Activated naive CD8-positive, alpha-beta T cell treated with anti-CD3 and anti-CD28 coated beads, Interleukin-2, amount 10 ng/mL, durations not matched to agents 7 days and 5 days (primary cell): ENCODE results near the gene RGCC. TPM values are rescaled to one million over a fixed set of nuclear protein-coding genes. Genes with fewer than 3 reads are reported as not detected.
"Not testable (repeated sequence)": the region's sequence is repeated elsewhere in the genome, so short reads cannot be mapped to it uniquely, and the experiment has no call there.

Experiments
- ATAC-seq: fragments of 150-1000 bp; cut with Tn5 transposase; one replicate; pipeline ENCODE4 v1.10.0; 2021; ENCODE audit warnings: low read depth, moderate library complexity
- POLR2A ChIA-PET: fragments of 350-600 bp; sonication (Branson Sonifier 250); formaldehyde crosslinking; loops from one replicate; lab custom pipeline; 2021; ENCODE audit warnings: antibody characterized with exemption; lab: Charles Lee
- DNase-seq: peaks from one replicate; pipeline ENCODE4 v3.0.0; 2021
- H3K27ac Mint-ChIP-seq: one replicate; pipeline ENCODE4 v1.8.0; 2022; ENCODE audit warnings: mild to moderate bottlenecking, mixed read lengths
- H3K27me3 Mint-ChIP-seq: one replicate; pipeline ENCODE4 v1.8.0; 2022; ENCODE audit warnings: mild to moderate bottlenecking, moderate library complexity, mixed read lengths
- H3K36me3 Mint-ChIP-seq: one replicate; pipeline ENCODE4 v1.8.0; 2021; ENCODE audit warnings: mild to moderate bottlenecking, mixed read lengths
- H3K4me1 Mint-ChIP-seq: one replicate; pipeline ENCODE4 v1.8.0; 2021; ENCODE audit warnings: mixed read lengths
- H3K4me3 Mint-ChIP-seq: one replicate; pipeline ENCODE4 v1.8.0; 2022; ENCODE audit warnings: mild to moderate bottlenecking, moderate library complexity, mixed read lengths
- H3K9me3 Mint-ChIP-seq: one replicate; pipeline ENCODE4 v1.8.0; 2021; ENCODE audit warnings: mixed read lengths
- total RNA-seq, 2 experiments: library from RNA; stranded (reverse); gene quantifications; one replicate each; pipeline ENCODE4 v1.2.3, GENCODE V29; 2021

The RGCC gene, protein sequence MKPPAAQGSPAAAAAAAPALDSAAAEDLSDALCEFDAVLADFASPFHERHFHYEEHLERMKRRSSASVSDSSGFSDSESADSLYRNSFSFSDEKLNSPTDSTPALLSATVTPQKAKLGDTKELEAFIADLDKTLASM
- total RNA-seq, result 10 to 100 TPM; 38.7 to 45.3 TPM

DNA sequence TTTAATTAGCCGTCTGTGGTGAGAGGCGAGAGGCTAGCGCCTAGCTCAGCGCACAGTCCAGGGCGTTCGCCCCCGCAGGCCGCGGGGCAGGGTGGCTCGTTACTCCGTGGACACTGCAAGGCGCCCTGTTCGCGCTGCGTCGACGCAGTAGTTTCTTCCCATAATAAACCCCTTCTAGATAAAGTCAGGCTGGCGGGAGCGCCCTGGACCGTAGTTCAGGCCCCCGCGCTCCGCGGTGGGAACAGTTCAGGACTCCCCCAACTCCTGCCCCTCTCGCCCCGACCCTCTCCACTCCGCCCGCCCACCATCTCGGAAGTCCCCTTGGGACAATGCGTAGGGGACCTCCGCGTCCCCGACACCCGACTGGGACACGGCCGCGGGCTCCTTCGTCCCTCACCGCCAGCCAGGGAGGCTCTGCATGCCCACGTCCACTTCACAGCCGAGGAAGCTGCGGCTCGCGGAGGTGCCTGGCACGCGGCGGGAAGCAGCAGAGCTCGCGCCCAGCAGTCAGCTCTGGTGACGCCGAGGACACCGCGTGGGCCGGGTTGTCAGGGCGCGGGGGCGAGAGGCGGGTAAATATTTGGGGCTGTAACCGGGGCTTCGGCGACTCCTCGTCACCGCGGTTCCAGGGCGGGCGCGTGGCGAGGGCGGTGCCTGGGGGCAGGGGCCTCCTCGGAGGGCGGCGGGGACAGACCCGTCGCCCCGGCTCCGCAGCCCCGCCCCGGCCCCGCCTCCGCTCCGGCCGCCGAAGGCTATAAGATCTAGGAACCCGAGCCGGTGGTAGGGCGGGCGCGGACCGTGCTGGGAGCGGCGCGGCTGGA is at the start of gene RGCC:
RGCC (plus strand) TSS at position 783 of the 821 bp plus-strand sequence. CDS start 158 bp downstream, outside the sequence.
- H3K4me3 Mint-ChIP-seq, result peak within 1 kb of the TSS; percentile 89
- peak; percentile 81 for DNase-seq
- no peaks in the 10 kb centered on the region for H3K9me3 Mint-ChIP-seq
- peak; percentile 57 for ATAC-seq
- H3K27ac Mint-ChIP-seq, result peak within 1 kb of the TSS; percentile 30
- peaks cover 5% of the 10 kb centered on the region for H3K36me3 Mint-ChIP-seq
- POLR2A ChIA-PET, result interaction anchor here (0.9 to 1.0 kb wide), 2 partner anchors 100 to 195 kb away, joined by 3 read pairs; no protein-coding TSS in a partner anchor
- peaks cover 36% of the 10 kb centered on the region for H3K4me1 Mint-ChIP-seq
- H3K27me3 Mint-ChIP-seq, result peaks cover 19% of the 10 kb centered on the region

DNA sequence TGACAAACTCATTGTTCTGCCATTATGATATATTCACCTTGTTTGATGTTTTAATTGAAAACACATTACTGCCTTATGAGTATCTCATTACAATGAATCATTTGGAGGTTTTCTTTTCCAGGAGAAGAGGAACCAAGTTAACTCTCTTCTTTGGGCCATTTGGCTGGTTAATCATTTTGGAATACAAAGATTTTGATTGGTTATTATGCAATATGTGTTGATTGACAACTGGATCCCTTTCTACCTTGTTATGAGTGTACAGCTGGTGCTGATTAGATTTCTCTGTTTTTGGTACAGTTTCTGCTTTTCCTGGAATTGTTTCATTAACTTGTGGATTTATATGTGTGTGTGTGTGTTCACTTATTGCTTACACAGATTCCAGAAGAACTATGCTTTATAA is 49.2 kb upstream of the RGCC start:
- Mint-ChIP-seq H3K4me1 (no peaks in the 10 kb centered on the region), H3K9me3 (no peaks in the 10 kb centered on the region), H3K27me3 (no peaks in the 10 kb centered on the region), H3K27ac (no peak overlapping the region), H3K36me3 (no peaks in the 10 kb centered on the region), H3K4me3 (no peak overlapping the region)
- ATAC-seq, result no peak
- DNase-seq, result no peak
- POLR2A ChIA-PET, result no interaction called here

DNA sequence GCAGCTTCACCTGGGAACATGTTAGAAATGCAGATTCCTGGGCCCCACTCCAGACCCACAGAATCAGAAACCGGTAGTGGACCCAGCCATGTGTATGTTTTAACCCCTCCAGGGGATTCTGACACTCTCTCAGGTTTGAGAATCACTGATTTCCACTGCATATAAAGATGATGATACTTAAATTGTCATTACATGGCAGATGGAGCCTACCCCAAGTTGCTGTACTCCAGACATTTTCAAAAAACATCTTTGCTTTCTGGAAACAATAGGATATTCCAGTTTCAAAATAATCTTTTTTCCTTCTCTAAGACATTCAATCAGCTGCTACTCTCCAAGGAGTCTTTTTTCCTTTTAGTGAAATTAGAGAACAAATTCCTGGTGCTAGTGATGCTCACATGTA is 48.6 kb upstream of the RGCC start:
- no peak overlapping the region for H3K27ac Mint-ChIP-seq
- no peak overlapping the region for H3K4me3 Mint-ChIP-seq
- no peaks in the 10 kb centered on the region for H3K36me3 Mint-ChIP-seq
- DNase-seq, result no peak
- H3K9me3 Mint-ChIP-seq, result no peaks in the 10 kb centered on the region
- no peaks in the 10 kb centered on the region for H3K27me3 Mint-ChIP-seq
- no peaks in the 10 kb centered on the region for H3K4me1 Mint-ChIP-seq
- POLR2A ChIA-PET, result no interaction called here
- no peak for ATAC-seq

DNA sequence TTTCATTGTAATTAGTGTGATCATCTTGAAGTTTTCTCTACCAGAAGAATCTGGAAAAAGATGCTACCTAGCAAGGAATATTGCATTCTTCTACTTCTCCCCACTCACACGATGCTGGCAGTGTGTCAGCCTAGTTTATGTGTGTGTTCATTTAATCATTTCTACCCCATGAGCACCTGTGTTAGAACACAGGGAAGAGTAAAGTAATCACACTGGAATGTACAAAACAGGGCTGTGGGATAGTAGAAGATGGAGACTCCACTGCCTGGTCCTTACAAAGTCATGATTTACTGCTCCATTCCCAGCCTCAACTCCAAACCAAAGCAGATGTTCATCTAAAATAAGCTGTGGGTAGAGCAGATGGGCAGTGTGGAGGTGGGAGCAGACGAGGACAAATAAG is 47.7 kb upstream of the RGCC start:
- Mint-ChIP-seq H3K9me3 (no peaks in the 10 kb centered on the region), H3K4me1 (no peaks in the 10 kb centered on the region), H3K27ac (no peak overlapping the region), H3K27me3 (no peaks in the 10 kb centered on the region), H3K36me3 (no peaks in the 10 kb centered on the region), H3K4me3 (no peak overlapping the region)
- POLR2A ChIA-PET, result no interaction called here
- DNase-seq (no peak), ATAC-seq (no peak)

DNA sequence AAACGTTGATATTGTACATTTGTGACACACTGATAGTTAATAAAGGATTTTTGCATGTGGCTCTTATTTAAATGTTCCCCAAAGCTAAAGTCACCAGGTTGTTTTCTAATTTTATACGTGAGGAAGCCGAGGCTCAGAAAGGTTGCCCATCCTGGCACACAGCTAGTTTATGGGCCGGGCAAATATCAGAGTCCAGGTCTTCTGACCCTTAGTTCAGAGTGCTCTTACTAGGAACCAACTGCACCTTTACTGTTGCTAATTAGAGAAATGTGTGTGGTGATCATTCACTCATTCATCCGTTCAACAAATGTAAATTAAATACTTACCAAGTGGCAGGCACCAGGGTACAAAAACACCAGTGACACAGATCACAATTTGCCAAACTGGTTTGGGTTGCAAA is 46.3 kb upstream of the RGCC start:
- Mint-ChIP-seq H3K4me1 (no peaks in the 10 kb centered on the region), H3K27ac (no peak overlapping the region), H3K4me3 (no peak overlapping the region), H3K9me3 (no peaks in the 10 kb centered on the region), H3K36me3 (no peaks in the 10 kb centered on the region), H3K27me3 (no peaks in the 10 kb centered on the region)
- DNase-seq, result no peak
- POLR2A ChIA-PET, result no interaction called here
- no peak for ATAC-seq

DNA sequence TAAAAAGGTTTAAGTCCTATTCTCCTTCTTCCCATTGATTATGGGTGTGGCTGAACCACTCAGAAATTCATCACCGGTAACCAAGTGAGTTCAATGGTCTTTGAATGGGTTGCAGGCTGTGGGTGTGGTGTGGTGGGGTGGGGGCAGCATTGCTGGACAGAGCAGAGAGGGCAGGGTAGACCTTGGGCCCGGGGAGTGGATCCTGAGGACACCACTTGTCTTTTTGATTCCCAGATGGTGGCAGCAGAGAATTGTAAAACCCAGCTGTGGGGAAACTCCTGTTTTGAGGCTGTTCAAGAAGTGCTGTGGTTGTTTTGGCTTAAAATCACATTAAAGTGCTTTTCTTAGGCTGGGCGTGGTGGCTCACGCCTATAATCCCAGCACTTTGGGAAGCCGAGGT is 45.8 kb upstream of the RGCC start:
- no peaks in the 10 kb centered on the region for H3K36me3 Mint-ChIP-seq
- H3K27ac Mint-ChIP-seq, result no peak overlapping the region
- DNase-seq, result no peak
- H3K4me1 Mint-ChIP-seq, result no peaks in the 10 kb centered on the region
- ATAC-seq, result no peak
- H3K27me3 Mint-ChIP-seq, result no peaks in the 10 kb centered on the region
- no peaks in the 10 kb centered on the region for H3K9me3 Mint-ChIP-seq
- H3K4me3 Mint-ChIP-seq, result no peak overlapping the region
- POLR2A ChIA-PET, result no interaction called here

DNA sequence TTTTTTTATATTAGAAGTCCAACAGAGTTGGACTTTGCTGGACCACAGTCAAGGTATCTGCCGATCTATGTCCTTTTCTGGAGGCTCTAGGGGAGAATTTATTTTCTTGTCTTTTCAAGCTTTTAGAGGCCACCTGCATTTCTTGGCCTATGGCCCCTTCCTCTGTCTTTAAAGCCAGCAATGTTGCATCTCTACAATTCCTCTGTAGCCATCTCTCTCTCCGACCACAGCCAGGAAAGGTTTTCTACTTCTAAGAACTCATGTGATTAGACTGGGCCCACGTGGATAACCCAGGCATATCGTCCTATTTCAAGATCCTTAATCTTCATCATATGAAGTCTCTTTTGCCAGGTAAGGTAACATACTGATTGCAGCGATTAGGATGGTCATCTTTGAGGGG is 43.5 kb upstream of the RGCC start:
- no peak overlapping the region for H3K27ac Mint-ChIP-seq
- no peaks in the 10 kb centered on the region for H3K36me3 Mint-ChIP-seq
- no peaks in the 10 kb centered on the region for H3K27me3 Mint-ChIP-seq
- no peak overlapping the region for H3K4me3 Mint-ChIP-seq
- DNase-seq (no peak), ATAC-seq (no peak)
- H3K4me1 Mint-ChIP-seq, result no peaks in the 10 kb centered on the region
- H3K9me3 Mint-ChIP-seq, result no peaks in the 10 kb centered on the region
- POLR2A ChIA-PET, result no interaction called here

DNA sequence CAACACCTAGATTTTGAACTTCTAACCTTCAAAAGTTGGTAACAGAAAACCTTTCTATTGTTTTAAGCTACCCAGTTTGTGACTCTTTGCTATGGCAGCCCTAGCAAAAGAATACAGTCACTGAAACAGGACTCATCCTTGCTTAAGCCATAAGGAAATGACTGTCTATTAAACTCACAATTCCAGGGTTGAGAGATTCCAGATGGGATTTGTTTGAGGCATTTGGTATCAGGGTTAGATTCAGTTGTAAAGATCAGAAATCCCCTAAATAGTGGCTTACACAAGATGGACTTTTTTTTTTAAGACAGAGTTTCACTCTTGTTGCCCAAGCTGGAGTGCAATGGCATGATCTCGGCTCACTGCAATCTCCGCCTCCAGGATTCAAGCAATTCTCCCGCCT is 41.1 kb upstream of the RGCC start:
- no peaks in the 10 kb centered on the region for H3K36me3 Mint-ChIP-seq
- POLR2A ChIA-PET, result no interaction called here
- no peak for ATAC-seq

DNA sequence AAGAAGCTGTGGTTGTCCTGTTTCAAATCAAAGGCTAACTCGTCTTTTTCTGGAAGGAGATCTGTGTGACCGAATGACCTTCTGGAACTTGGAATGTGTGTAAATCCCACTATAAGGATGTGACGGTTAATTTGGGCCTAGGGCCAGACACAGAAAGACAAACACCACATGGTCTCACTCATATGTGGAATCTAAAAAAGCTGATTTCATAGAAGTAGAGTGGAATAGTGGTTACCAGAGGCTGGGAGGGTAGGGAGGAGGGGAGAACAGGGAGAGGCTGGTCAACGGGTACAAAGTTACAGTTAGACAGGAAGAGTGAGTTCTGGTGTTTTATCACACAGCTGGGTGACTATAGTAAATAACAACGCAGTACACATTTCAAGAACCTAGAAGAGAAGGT is 39.3 kb upstream of the RGCC start:
- ATAC-seq (no peak), DNase-seq (no peak)
- Mint-ChIP-seq H3K27ac (no peak overlapping the region), H3K36me3 (no peaks in the 10 kb centered on the region), H3K4me1 (peaks cover 2% of the 10 kb centered on the region), H3K27me3 (no peaks in the 10 kb centered on the region), H3K4me3 (no peak overlapping the region), H3K9me3 (no peaks in the 10 kb centered on the region)
- POLR2A ChIA-PET, result no interaction called here

More for the DNA sequence above, 41.1 kb upstream of the RGCC start:
- no peak for DNase-seq
- Mint-ChIP-seq H3K4me1 (peaks cover 2% of the 10 kb centered on the region), H3K4me3 (no peak overlapping the region), H3K27me3 (no peaks in the 10 kb centered on the region), H3K9me3 (no peaks in the 10 kb centered on the region), H3K27ac (no peak overlapping the region)

DNA sequence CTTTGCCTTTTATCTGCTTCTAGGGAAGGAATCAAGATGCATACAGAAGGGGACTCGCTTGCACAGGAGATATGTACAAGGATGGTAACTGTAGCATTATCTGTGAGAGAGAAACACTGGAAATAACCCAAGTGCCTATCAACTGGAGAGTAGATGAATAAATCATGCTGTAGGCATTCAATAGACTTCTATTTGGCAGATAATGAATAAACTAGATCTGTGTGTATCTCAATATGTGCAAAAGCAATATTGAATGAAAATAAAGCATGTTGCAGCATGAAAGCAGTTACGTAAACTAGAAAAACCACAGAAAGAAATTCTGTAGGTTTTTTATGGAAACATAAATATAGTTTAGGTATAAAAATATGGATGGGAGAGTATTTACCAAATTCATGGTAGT is 38.6 kb upstream of the RGCC start:
- no peak for ATAC-seq
- Mint-ChIP-seq H3K27me3 (no peaks in the 10 kb centered on the region), H3K9me3 (no peaks in the 10 kb centered on the region), H3K27ac (no peak overlapping the region), H3K4me3 (no peak overlapping the region), H3K36me3 (no peaks in the 10 kb centered on the region), H3K4me1 (peaks cover 2% of the 10 kb centered on the region)
- POLR2A ChIA-PET, result no interaction called here
- no peak for DNase-seq

DNA sequence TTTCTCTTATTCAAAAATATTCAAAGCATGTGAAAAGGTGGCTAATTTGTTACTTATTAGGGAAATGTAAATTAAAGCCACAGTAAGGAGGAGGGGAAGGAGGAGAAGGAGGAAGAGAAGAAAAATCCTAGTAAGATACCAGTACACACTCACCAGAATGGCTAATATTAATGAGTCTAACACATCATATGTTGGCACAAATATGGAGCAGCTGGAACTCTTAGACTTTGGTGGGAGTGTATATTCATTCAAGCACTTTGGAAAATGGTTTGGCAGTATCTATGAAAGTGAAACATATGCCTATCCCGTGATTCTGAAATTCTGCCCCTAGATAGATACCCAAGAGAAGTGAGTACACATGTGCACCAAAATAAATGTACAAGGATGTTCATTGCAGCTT is 38.1 kb upstream of the RGCC start:
- no peak for DNase-seq
- POLR2A ChIA-PET, result no interaction called here
- Mint-ChIP-seq H3K9me3 (no peaks in the 10 kb centered on the region), H3K4me1 (peaks cover 2% of the 10 kb centered on the region), H3K27me3 (no peaks in the 10 kb centered on the region), H3K4me3 (no peak overlapping the region), H3K36me3 (no peaks in the 10 kb centered on the region), H3K27ac (no peak overlapping the region)
- no peak for ATAC-seq

DNA sequence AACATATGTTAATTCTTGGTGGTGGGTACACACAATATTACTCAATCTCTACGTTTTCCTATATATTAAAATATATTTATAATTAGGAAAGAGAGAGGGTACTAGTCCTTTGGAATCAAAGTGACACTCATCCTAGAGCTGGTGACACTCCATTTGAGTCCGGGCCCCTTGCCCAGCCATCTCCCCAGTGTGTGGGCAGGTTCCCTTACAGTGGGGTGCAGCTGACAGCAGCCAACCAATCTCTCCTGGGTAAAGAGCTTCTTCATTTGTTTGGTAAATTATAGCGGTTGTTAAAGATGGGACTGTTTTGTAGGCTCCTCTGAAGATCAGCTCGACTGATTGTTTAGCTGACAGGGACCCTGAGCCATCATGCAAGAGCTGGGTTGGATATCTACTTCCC is 37.2 kb upstream of the RGCC start:
- H3K27me3 Mint-ChIP-seq, result no peaks in the 10 kb centered on the region
- no peaks in the 10 kb centered on the region for H3K36me3 Mint-ChIP-seq
- ATAC-seq (no peak), DNase-seq (no peak)
- H3K9me3 Mint-ChIP-seq, result no peaks in the 10 kb centered on the region
- peaks cover 2% of the 10 kb centered on the region for H3K4me1 Mint-ChIP-seq
- H3K4me3 Mint-ChIP-seq, result no peak overlapping the region
- no peak overlapping the region for H3K27ac Mint-ChIP-seq
- POLR2A ChIA-PET, result no interaction called here

DNA sequence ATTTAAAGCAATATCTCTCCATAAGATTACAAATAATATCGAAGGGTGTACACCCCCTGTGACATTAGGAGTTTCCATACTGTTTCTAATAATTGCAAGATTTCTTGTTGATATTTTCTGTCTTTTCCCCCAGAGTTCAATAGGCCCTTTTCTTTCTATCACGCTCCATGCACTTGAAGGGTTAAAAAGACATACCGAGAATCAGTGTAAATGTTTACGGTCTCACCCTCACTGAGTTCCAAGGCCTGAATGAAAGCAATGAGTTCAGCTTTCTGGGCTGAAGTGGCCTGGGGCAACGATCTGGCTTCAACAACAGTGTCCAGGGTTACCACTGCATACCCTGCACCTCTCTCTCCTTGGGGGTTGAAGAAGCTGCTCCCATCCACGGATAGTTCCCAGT is 36.0 kb upstream of the RGCC start:
- H3K4me3 Mint-ChIP-seq, H3K27me3 Mint-ChIP-seq, ATAC-seq, POLR2A ChIA-PET, H3K4me1 Mint-ChIP-seq, H3K9me3 Mint-ChIP-seq, H3K27ac Mint-ChIP-seq, DNase-seq, H3K36me3 Mint-ChIP-seq: not testable (repeated sequence)

DNA sequence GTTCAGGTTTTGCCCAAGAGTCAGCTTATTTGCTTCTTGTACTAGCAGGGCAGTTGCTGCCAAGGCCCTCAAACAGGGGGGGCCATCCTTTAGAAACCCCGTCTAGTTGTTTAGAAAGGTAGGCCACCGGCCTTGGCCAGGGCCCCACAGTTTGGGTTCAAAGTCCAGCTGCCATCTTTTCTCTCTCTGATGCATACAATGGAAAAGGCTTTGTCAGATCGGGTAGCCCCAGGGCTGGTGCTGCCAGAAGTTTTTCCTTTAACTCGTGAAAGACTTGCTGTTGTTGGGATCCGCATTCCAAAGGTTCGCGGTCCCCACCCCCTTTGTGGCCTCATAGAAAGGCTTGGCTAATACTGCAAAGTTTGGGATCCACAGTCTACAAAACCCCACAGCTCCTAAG is 35.4 kb upstream of the RGCC start:
- H3K9me3 Mint-ChIP-seq, H3K4me3 Mint-ChIP-seq, H3K36me3 Mint-ChIP-seq, DNase-seq, POLR2A ChIA-PET, H3K27me3 Mint-ChIP-seq, H3K4me1 Mint-ChIP-seq, H3K27ac Mint-ChIP-seq, ATAC-seq: not testable (repeated sequence)
